MM.1S (cell line): ENCODE results near the gene VEZT.

Experiments
- DNase-seq: peaks from one replicate; pipeline ENCODE4 v3.0.0-alpha.2; 2015
- H2AFZ ChIP-seq: fragments of 300-600 bp; sonication (generic); 2 replicates; pipeline ENCODE4 v1.6.0; 2016; ENCODE audit warnings: antibody characterized with exemption, low read length
- H3F3A ChIP-seq: fragments of 300-600 bp; sonication (generic); 2 replicates; pipeline ENCODE4 v1.6.1; 2016; ENCODE audit warnings: mild to moderate bottlenecking, antibody characterized with exemption, low read length, moderate library complexity, mixed read lengths; ENCODE audit not compliant: insufficient read depth
- H3K27ac ChIP-seq: fragments of 300-600 bp; sonication (generic); 2 replicates; pipeline ENCODE4 v1.5.1; 2016; ENCODE audit warnings: mild to moderate bottlenecking, low read length
- H3K27me3 ChIP-seq: fragments of 300-600 bp; sonication (generic); replicated peaks from 2 replicates; pipeline ENCODE4 v1.6.0; 2016; ENCODE audit warnings: low read length; ENCODE audit not compliant: insufficient read depth
- H3K36me3 ChIP-seq: fragments of 300-600 bp; sonication (generic); replicated peaks from 2 replicates; pipeline ENCODE4 v1.6.1; 2016; ENCODE audit warnings: mild to moderate bottlenecking, low read length, mixed read lengths; ENCODE audit not compliant: insufficient read depth
- H3K4me1 ChIP-seq: fragments of 300-600 bp; sonication (generic); 2 replicates; pipeline ENCODE4 v1.6.1; 2016; ENCODE audit warnings: low read length, mixed read lengths
- H3K4me2 ChIP-seq: fragments of 300-600 bp; sonication (generic); 2 replicates; pipeline ENCODE4 v1.6.0; 2016; ENCODE audit warnings: low read depth, low read length
- H3K4me3 ChIP-seq: fragments of 300-600 bp; sonication (generic); 2 replicates; pipeline ENCODE4 v1.5.1; 2016; ENCODE audit warnings: low read length, mixed read lengths
- H3K79me2 ChIP-seq: fragments of 300-600 bp; sonication (generic); 2 replicates; pipeline ENCODE4 v1.6.1; 2016; ENCODE audit warnings: mixed run types, low read length, mixed read lengths
- H3K9ac ChIP-seq: fragments of 300-600 bp; sonication (generic); 2 replicates; pipeline ENCODE4 v1.6.1; 2016; ENCODE audit warnings: low read length, mixed read lengths
- H3K9me2 ChIP-seq: fragments of 300-600 bp; sonication (generic); replicated peaks from 2 replicates; pipeline ENCODE4 v1.6.1; 2016; ENCODE audit warnings: mild to moderate bottlenecking, low read length, mixed read lengths; ENCODE audit not compliant: insufficient read depth
- H3K9me3 ChIP-seq: fragments of 300-600 bp; sonication (generic); replicated peaks from 2 replicates; pipeline ENCODE4 v1.6.1; 2016; ENCODE audit warnings: mild to moderate bottlenecking, low read length, mixed read lengths; ENCODE audit not compliant: insufficient read depth
- H4K20me1 ChIP-seq: fragments of 300-600 bp; sonication (generic); 2 replicates; pipeline ENCODE4 v1.6.1; 2016; ENCODE audit warnings: mild to moderate bottlenecking, low read length, moderate library complexity, mixed read lengths; ENCODE audit not compliant: insufficient read depth
- EZH2 ChIP-seq: fragments of 300-600 bp; sonication (generic); optimal IDR thresholded peaks from 2 replicates; pipeline ENCODE3; 2017; ENCODE audit warnings: low read depth, mild to moderate bottlenecking, antibody characterized with exemption, low read length, mixed read lengths
- EZH2phosphoT487 ChIP-seq: fragments of 300-600 bp; sonication (generic); IDR thresholded peaks from 2 replicates; pipeline ENCODE4 v1.6.1; 2018; ENCODE audit warnings: antibody characterized with exemption, low read length
- TF ChIP-seq, protein P1 (sequence below): fragments of 300-600 bp; sonication (generic); IDR thresholded peaks from 2 replicates; pipeline ENCODE4 v1.5.1; 2016; ENCODE audit warnings: antibody characterized with exemption, low read length, mixed read lengths

VEZT gene

DNA sequence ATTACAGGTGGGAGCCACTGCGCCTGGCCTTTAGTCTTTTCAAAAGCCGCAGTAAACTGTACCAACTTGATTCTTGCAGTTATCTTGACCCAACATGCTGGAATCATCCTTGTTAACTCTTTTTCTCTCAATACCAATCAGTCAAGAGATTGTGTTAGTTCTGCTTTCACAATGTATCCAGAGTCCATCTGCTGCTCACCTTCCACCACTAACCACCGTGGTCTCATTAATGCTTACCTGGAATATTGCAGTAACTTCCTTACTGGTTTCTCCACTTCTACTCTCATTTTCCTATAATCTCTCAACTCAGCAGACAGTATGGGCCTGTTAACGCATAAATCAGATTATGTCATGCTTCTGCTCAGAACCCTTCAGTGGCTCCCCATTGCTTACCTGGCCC is 62.2 kb downstream of the VEZT start:
- Histone ChIP-seq H2AFZ (no peak overlapping the region), H3K9ac (no peak overlapping the region), H3K9me3 (no peaks in the 10 kb centered on the region), H3K36me3 (no peaks in the 10 kb centered on the region), H3F3A (no peaks in the 10 kb centered on the region), H3K4me3 (no peak overlapping the region), H3K27me3 (no peaks in the 10 kb centered on the region), H3K4me2 (no peak overlapping the region), H3K27ac (no peak overlapping the region), H3K79me2 (no peaks in the 10 kb centered on the region), H3K9me2 (no peaks in the 10 kb centered on the region), H4K20me1 (no peaks in the 10 kb centered on the region), H3K4me1 (no peaks in the 10 kb centered on the region)
- no peak for DNase-seq
- TF ChIP-seq, protein P1, sequence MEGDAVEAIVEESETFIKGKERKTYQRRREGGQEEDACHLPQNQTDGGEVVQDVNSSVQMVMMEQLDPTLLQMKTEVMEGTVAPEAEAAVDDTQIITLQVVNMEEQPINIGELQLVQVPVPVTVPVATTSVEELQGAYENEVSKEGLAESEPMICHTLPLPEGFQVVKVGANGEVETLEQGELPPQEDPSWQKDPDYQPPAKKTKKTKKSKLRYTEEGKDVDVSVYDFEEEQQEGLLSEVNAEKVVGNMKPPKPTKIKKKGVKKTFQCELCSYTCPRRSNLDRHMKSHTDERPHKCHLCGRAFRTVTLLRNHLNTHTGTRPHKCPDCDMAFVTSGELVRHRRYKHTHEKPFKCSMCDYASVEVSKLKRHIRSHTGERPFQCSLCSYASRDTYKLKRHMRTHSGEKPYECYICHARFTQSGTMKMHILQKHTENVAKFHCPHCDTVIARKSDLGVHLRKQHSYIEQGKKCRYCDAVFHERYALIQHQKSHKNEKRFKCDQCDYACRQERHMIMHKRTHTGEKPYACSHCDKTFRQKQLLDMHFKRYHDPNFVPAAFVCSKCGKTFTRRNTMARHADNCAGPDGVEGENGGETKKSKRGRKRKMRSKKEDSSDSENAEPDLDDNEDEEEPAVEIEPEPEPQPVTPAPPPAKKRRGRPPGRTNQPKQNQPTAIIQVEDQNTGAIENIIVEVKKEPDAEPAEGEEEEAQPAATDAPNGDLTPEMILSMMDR = no peak
- TF ChIP-seq EZH2phosphoT487 = no peak

DNA sequence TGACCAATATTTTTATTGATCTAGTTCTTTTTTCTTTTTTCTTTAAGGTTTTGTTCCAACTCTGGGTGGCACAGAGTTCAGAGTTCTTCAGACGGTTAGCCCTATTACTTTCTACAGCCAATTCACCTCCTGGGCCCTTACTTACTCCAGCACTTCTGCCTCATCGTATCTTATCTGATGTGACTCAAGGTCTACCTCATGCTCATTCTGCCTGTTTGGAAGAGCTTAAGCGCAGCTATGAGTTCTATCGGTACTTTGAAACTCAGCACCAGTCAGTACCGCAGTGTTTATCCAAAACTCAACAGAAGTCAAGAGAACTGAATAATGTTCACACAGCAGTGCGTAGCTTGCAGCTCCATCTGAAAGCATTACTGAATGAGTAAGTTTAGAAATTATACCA is 64.7 kb downstream of the VEZT start:
- Histone ChIP-seq H3K4me2 (no peak overlapping the region), H3K9me2 (no peaks in the 10 kb centered on the region), H3K27ac (no peak overlapping the region), H3F3A (no peaks in the 10 kb centered on the region), H4K20me1 (no peaks in the 10 kb centered on the region), H3K9ac (no peak overlapping the region), H3K79me2 (no peaks in the 10 kb centered on the region), H3K4me3 (no peak overlapping the region), H2AFZ (no peak overlapping the region), H3K4me1 (no peaks in the 10 kb centered on the region), H3K36me3 (no peaks in the 10 kb centered on the region), H3K27me3 (no peaks in the 10 kb centered on the region), H3K9me3 (no peaks in the 10 kb centered on the region)
- TF ChIP-seq, protein P1 = no peak
- TF ChIP-seq EZH2phosphoT487 (no peak), EZH2 (no peak)
- DNase-seq = no peak

DNA sequence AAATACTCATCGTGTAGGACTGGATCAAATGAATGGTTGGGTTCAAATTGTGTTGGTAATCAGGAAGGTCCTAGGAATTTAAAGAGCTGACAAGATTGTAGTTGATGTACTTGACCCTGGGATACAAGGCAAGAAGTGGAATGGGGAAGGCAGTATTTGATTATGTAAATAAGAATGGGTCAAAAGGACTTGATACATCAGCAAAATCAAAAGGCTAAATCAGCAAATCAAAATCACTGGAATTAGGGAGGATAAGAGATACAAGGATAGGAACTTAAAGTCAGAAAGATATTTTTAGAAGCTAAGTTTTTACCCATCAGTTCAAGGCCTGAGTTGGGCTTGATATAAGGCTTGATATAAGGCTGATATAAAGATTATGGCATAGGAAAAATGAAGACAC is 65.8 kb downstream of the VEZT start:
- H3K9me3 ChIP-seq = no peaks in the 10 kb centered on the region

More for the DNA sequence above, 65.8 kb downstream of the VEZT start:
- Histone ChIP-seq H3K36me3 (no peaks in the 10 kb centered on the region), H3K4me1 (no peaks in the 10 kb centered on the region), H3K27me3 (no peaks in the 10 kb centered on the region), H4K20me1 (no peaks in the 10 kb centered on the region), H3K79me2 (no peaks in the 10 kb centered on the region), H3K4me3 (no peak overlapping the region), H3K4me2 (no peak overlapping the region), H3K9me2 (no peaks in the 10 kb centered on the region), H3K9ac (no peak overlapping the region), H3K27ac (no peak overlapping the region), H3F3A (no peaks in the 10 kb centered on the region), H2AFZ (no peak overlapping the region)
- no peak for TF ChIP-seq EZH2
- TF ChIP-seq, protein P1 = no peak
- no peak for TF ChIP-seq EZH2phosphoT487
- DNase-seq = no peak
